K562 (cell line): ENCODE measurements around the gene MXRA7. TPM values are rescaled to one million over a fixed set of nuclear protein-coding genes. Genes with fewer than 3 reads are reported as not detected.

Experiments used
- ATAC-seq: fragments of 200-7000 bp; cut with Tn5 transposase; 3 replicates; pipeline ENCODE4 v1.9.1; 2020; ENCODE audit warnings: moderate library complexity
- BruUV-seq: library from RNA; stranded (reverse); fragments of 400-500 nt; replicated peaks from 2 replicates; lab custom pipeline; 2021; lab: Mats Ljungman, UMichigan
- CTCF ChIA-PET: fragments of 300-600 bp; formaldehyde crosslinking; extraction: SDS; loops from one replicate; lab custom pipeline; 2021; ENCODE audit warnings: low intra/inter-chr PET ratio; lab: Yijun Ruan, JAX
- POLR2A ChIA-PET: fragments of 300-600, 350-650 bp; sonication (Branson Sonifier 250); formaldehyde crosslinking; extraction: SDS; loops from one replicate; lab custom pipeline; 2021; ENCODE audit warnings: antibody characterized with exemption, inconsistent platforms; lab: Yijun Ruan, JAX
- DNase-seq, 4 experiments: peaks; one replicate each; pipeline versions ENCODE4 v3.0.0 to v3.0.0-alpha.2; 2011 to 2018; ENCODE audit warnings: low spot score in 3 of 4, mixed read lengths in 3 of 4; ENCODE audit errors: extremely low read depth in 1 of 4
- FAIRE-seq: peaks from 2 replicates; lab custom pipeline; 2011; peaks lifted over from hg19 to GRCh38; lab: Jason Lieb, UNC
- H2AFZ ChIP-seq: 2 replicates; pipeline ENCODE4 v1.6.0; 2011; ENCODE audit warnings: low read depth, low read length, control low read depth, inconsistent platforms
- H3K27ac ChIP-seq: fragments of 200-600 bp; 3 replicates; pipeline ENCODE4 v1.8.0; 2011; ENCODE audit warnings: low read depth, mild to moderate bottlenecking, control low read depth, inconsistent platforms, low read length, moderate library complexity, mixed read lengths; ENCODE audit errors: extremely low read depth
- H3K27me3 ChIP-seq, 2 experiments: fragments of 300-600 bp in 1 of 2; 2 replicates in 1 of 2; 3 replicates in 1 of 2; pipeline versions ENCODE4 v1.6.0 to v1.8.0; 2011; ENCODE audit warnings: inconsistent platforms in 2 of 2, low read length in 2 of 2, mild to moderate bottlenecking in 1 of 2, mixed read lengths in 1 of 2, moderate library complexity in 1 of 2; ENCODE audit not compliant: control insufficient read depth in 2 of 2, insufficient read depth in 2 of 2
- H3K36me3 ChIP-seq: fragments of 300-600 bp; 3 replicates; pipeline ENCODE4 v1.8.0; 2011; ENCODE audit warnings: mild to moderate bottlenecking, low read length, inconsistent platforms; ENCODE audit not compliant: control insufficient read depth, insufficient read depth
- H3K4me1 ChIP-seq, 2 experiments: fragments of 200-600 bp in 1 of 2; replicated peaks in 1 of 2; 2 replicates in 1 of 2; 3 replicates in 1 of 2; pipeline versions ENCODE4 v1.5.1 to v1.8.0; 2011; ENCODE audit warnings: inconsistent platforms in 2 of 2, low read length in 2 of 2, mild to moderate bottlenecking in 1 of 2, mixed read lengths in 1 of 2, moderate library complexity in 1 of 2; ENCODE audit not compliant: control insufficient read depth in 2 of 2, insufficient read depth in 2 of 2
- H3K4me2 ChIP-seq: 2 replicates; pipeline ENCODE4 v1.6.1; 2011; ENCODE audit warnings: low read length, control low read depth, inconsistent platforms, mixed read lengths; ENCODE audit not compliant: insufficient read depth
- H3K4me3 ChIP-seq: fragments of 200-600 bp; sonication (generic), shearing (Covaris generic); 2 replicates; pipeline ENCODE4 v1.5.1; 2016; ENCODE audit warnings: control low read depth, inconsistent platforms
- H3K79me2 ChIP-seq: fragments of 200-600 bp; 3 replicates; pipeline ENCODE4 v1.8.0; 2011; ENCODE audit warnings: low read length, inconsistent platforms; ENCODE audit not compliant: control insufficient read depth, insufficient read depth
- H3K9ac ChIP-seq, 2 experiments: 2 replicates each; pipeline versions ENCODE4 v1.6.0 to v1.6.1; 2011; ENCODE audit warnings: low read depth in 2 of 2, low read length in 2 of 2, control low read depth in 1 of 2, inconsistent platforms in 1 of 2, mild to moderate bottlenecking in 1 of 2, mixed read lengths in 1 of 2; ENCODE audit not compliant: insufficient read depth in 1 of 2
- H3K9me1 ChIP-seq: one replicate; pipeline ENCODE4 v1.6.0; 2011; ENCODE audit warnings: inconsistent platforms, mild to moderate bottlenecking, low read length, moderate library complexity; ENCODE audit not compliant: control insufficient read depth, insufficient read depth
- H3K9me3 ChIP-seq: replicated peaks from 2 replicates; pipeline ENCODE4 v1.5.1; 2011; ENCODE audit warnings: low read depth, low read length, inconsistent platforms; ENCODE audit not compliant: control insufficient read depth, insufficient read depth
- H4K20me1 ChIP-seq: replicated peaks from 2 replicates; pipeline ENCODE4 v1.6.1; 2011; ENCODE audit warnings: low read length, inconsistent platforms, mixed read lengths; ENCODE audit not compliant: control insufficient read depth, insufficient read depth
- PHF21A ChIP-seq: fragments of 450-650 bp; IDR thresholded peaks from 2 replicates; pipeline ENCODE4 v1.6.1; 2017; ENCODE audit warnings: low read depth, borderline replicate concordance
- SP1 ChIP-seq: sonication (generic); formaldehyde crosslinking; IDR thresholded peaks from 2 replicates; pipeline ENCODE4 v1.8.1; 2022; ENCODE audit warnings: mild to moderate bottlenecking, missing genetic modification reagents
- WGBS: fragments of 100-300 bp; shearing (Covaris generic); methylation state at CpG from one replicate; pipeline ENCODE4 v1.1.6; 2016; ENCODE audit warnings: low coverage, mixed read lengths; ENCODE audit not compliant: insufficient coverage; ENCODE audit errors: missing lambda C conversion rate; 5-methylcytosine and 5-hydroxymethylcytosine counted together
- in situ Hi-C: fragments of 300-500 bp; cut with MboI; formaldehyde crosslinking; loops from 4 replicates; pipeline ENCODE4 v1.15.0; 2018; ENCODE audit warnings: inconsistent platforms, mixed read lengths
- intact Hi-C: fragments of 100-400 bp; cut with micrococcal nuclease; formaldehyde crosslinking; loops from 2 replicates; pipeline ENCODE4 v1.14.2; 2022
- polyA plus RNA-seq, 8 experiments: library from polyadenylated mRNA; depleted of rRNA in 4 of 8; stranded (reverse) in 5 of 8; unstranded in 3 of 8; fragments of >200 nt; fragmentation: Nextera tagmentation in 2 of 8; fragmentation: Illumina TruSeq in 1 of 8; extraction: Ambion mirVana in 2 of 8; extraction: Trizol in 1 of 8; gene quantifications; 2 replicates each; pipeline versions ENCODE4 v1.2.1 to v1.2.3, GENCODE V29; 2011 to 2014; ENCODE audit warnings: inconsistent platforms in 1 of 8, missing spikeins in 1 of 8
- total RNA-seq, 7 experiments: library from RNA; depleted of rRNA in 6 of 7; stranded (reverse); fragments of >200 nt in 6 of 7; fragmentation: Illumina TruSeq in 2 of 7; extraction: Trizol in 2 of 7; gene quantifications; 2 replicates each; pipeline versions ENCODE4 v1.2.1 to v1.2.3, GENCODE V29; 2011 to 2021; ENCODE audit warnings: low replicate concordance in 1 of 7
- TF ChIP-seq, protein P1 (sequence below): fragments of 250-450 bp; sonication (Bioruptor Pico); IDR thresholded peaks from 2 replicates; pipeline ENCODE4 v1.8.0; 2022; ENCODE audit warnings: inconsistent platforms, mild to moderate bottlenecking, moderate library complexity, borderline replicate concordance
- TF ChIP-seq, protein P2 (sequence below), 2 experiments: fragments of 450-650 bp in 1 of 2; sonication (generic) in 1 of 2; formaldehyde crosslinking; conservative IDR thresholded peaks; 2 replicates each; pipeline versions ENCODE4 v1.4.0 to v1.8.1; 2020 to 2022; ENCODE audit warnings: mild to moderate bottlenecking in 1 of 2, missing genetic modification reagents in 1 of 2

MXRA7 gene
- total and polyA plus RNA-seq, 9 of the 15 experiments (the other 6 are each of a cell fraction or from before 2014, with no cell fraction given): 2.6 to 38.4 (median 14.3) TPM

DNA sequence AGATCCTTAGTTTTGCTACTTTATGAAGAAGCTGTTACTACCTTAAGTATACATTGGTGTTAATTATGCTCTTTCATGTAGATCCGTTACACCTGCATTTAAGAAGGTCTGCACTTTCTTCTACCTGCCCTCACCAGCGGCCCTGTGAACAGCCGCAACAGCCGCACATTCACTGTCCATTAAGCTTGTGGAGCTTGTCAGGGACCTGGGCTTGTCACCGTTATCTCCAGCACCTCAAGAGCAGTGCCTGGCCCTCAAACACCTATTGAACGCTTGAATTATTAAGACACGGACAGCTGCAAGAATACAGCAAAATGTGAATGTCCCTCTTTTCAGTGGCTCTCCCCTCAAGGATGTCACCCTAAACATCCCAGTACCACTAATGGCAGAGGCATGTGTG lies 3.0 kb upstream of the MXRA7 start:
- Histone ChIP-seq H3K9me3 (no peaks in the 10 kb centered on the region), H2AFZ (no peak overlapping the region), H3K9me1 (peaks cover 2% of the 10 kb centered on the region), H4K20me1 (peaks cover 4% of the 10 kb centered on the region; the same call in 1 of the 2 replicates), H3K27me3 (no peaks in the 10 kb centered on the region), H3K36me3 (peaks cover 57% of the 10 kb centered on the region)
- POLR2A ChIA-PET: interaction anchor here (0.8 to 5.2 kb wide), 8 partner anchors 9 to 484 kb away, joined by 3 to 35 read pairs (median 4); partner anchors contain the start of genes JMJD6, METTL23, MFSD11 and SRSF2
- WGBS: 93% methylated on average over 7 of the region's 7 CpGs
- DNase-seq (no peak), FAIRE-seq (no peak)
- intact Hi-C loops: no loop called here
- CTCF ChIA-PET: interaction anchor here (2.2 kb wide), 1 partner anchor 190 kb away, joined by 12 read pairs; no protein-coding TSS in a partner anchor
- in situ Hi-C loops: no loop called here
- TF ChIP-seq, protein P1, sequence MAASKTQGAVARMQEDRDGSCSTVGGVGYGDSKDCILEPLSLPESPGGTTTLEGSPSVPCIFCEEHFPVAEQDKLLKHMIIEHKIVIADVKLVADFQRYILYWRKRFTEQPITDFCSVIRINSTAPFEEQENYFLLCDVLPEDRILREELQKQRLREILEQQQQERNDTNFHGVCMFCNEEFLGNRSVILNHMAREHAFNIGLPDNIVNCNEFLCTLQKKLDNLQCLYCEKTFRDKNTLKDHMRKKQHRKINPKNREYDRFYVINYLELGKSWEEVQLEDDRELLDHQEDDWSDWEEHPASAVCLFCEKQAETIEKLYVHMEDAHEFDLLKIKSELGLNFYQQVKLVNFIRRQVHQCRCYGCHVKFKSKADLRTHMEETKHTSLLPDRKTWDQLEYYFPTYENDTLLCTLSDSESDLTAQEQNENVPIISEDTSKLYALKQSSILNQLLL (CRISPR knock-in tag): no peak
- TF ChIP-seq, protein P2, sequence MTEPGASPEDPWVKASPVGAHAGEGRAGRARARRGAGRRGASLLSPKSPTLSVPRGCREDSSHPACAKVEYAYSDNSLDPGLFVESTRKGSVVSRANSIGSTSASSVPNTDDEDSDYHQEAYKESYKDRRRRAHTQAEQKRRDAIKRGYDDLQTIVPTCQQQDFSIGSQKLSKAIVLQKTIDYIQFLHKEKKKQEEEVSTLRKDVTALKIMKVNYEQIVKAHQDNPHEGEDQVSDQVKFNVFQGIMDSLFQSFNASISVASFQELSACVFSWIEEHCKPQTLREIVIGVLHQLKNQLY (CRISPR knock-in tag; conservative IDR thresholded peaks at IDR 0.05): no peak
- TF ChIP-seq SP1 (CRISPR knock-in tag) (0 out of 2 replicates have a peak, but pooled peaks have one; percentile 8), PHF21A (no peak)
- TF ChIP-seq, all 486 proteins: peak for 1
- Histone ChIP-seq H3K4me1 (peaks cover 38 to 46% of the 10 kb centered on the region in 2 experiments), H3K9ac (no peak overlapping the region), H3K79me2 (peaks cover 12% of the 10 kb centered on the region; the same call in 2 of the 3 replicates), H3K27ac (no peak overlapping the region), H3K4me2 (no peak overlapping the region), H3K4me3 (no peak overlapping the region)
- no TSS peak for BruUV-seq
- no peak for ATAC-seq
